ENCODE measurements around the gene CBX4. TPM values are rescaled to one million over a fixed set of nuclear protein-coding genes. Genes with fewer than 3 reads are reported as not detected.
A peak's percentile ranks its signal among the peaks of the same experiment; 100 is the strongest.

Gene CBX4
- polyA plus RNA-seq, 1 of the 3 experiments (the other 2 are of a cell fraction) = 21.9 TPM

- H3K79me2 ChIP-seq (ENCODE audit: insufficient read depth) = no peaks in the 10 kb centered on the region
- POLR2A ChIA-PET = no interaction called here
- WGBS (ENCODE audit: low lambda C conversion rate) = 79% methylated on average over 6 of the region's 6 CpGs
Measured at GRCh38 chr17:79877041-79877440, 37.8 kb upstream of the CBX4 start.

More at GRCh38 chr17:79877041-79877440, 37.8 kb upstream of the CBX4 start:
- Histone ChIP-seq H3K4me2 (no peak overlapping the region), H3K27me3 (ENCODE audit: insufficient read depth) (no peaks in the 10 kb centered on the region; the same call in 1 of the 2 replicates), H3K4me1 (ENCODE audit: control insufficient read depth in 1 of 2, insufficient read depth in 2 of 2, low read depth in 1 of 2, low read length in 1 of 2) (no peaks in the 10 kb centered on the region), H3F3A (replicated peaks; ENCODE audit: insufficient read depth) (no peaks in the 10 kb centered on the region), H4K20me1 (ENCODE audit: insufficient read depth) (no peaks in the 10 kb centered on the region), H3K9me3 (no peaks in the 10 kb centered on the region), H3K9ac (no peak overlapping the region), H3K9me2 (no peaks in the 10 kb centered on the region), H3K27ac (ENCODE audit: low read depth in 2 of 2, low read length in 1 of 2) (no peak overlapping the region), H2AFZ (ENCODE audit: low read depth) (no peak overlapping the region), H3K36me3 (replicated peaks in 1 of 2; ENCODE audit: control insufficient read depth in 1 of 2, insufficient read depth in 2 of 2, low read length in 1 of 2) (no peaks in the 10 kb centered on the region), H3K4me3 (ENCODE audit: low read depth in 2 of 2, low read length in 1 of 2) (no peak overlapping the region)
- DNase-seq = peak; percentile 13
- no peak for TF ChIP-seq PBX3 (IDR thresholded peaks at IDR 0.05)
- TF ChIP-seq, protein P1, sequence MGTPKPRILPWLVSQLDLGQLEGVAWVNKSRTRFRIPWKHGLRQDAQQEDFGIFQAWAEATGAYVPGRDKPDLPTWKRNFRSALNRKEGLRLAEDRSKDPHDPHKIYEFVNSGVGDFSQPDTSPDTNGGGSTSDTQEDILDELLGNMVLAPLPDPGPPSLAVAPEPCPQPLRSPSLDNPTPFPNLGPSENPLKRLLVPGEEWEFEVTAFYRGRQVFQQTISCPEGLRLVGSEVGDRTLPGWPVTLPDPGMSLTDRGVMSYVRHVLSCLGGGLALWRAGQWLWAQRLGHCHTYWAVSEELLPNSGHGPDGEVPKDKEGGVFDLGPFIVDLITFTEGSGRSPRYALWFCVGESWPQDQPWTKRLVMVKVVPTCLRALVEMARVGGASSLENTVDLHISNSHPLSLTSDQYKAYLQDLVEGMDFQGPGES (IDR thresholded peaks at IDR 0.05; ENCODE audit: low read depth, low read length) = no peak
- TF ChIP-seq, protein P2, sequence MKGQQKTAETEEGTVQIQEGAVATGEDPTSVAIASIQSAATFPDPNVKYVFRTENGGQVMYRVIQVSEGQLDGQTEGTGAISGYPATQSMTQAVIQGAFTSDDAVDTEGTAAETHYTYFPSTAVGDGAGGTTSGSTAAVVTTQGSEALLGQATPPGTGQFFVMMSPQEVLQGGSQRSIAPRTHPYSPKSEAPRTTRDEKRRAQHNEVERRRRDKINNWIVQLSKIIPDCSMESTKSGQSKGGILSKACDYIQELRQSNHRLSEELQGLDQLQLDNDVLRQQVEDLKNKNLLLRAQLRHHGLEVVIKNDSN (IDR thresholded peaks at IDR 0.05; ENCODE audit: borderline replicate concordance, low read depth) = no peak
- no peak for TF ChIP-seq RCOR1 (IDR thresholded peaks at IDR 0.05; ENCODE audit: low read length)
- no peak for TF ChIP-seq EZH2phosphoT487 (IDR thresholded peaks at IDR 0.05; ENCODE audit: borderline replicate concordance, low read depth)
- no peak for TF ChIP-seq SMC3 (IDR thresholded peaks at IDR 0.05; ENCODE audit: low read depth, low read length)
- TF ChIP-seq EP300 (IDR thresholded peaks at IDR 0.05; ENCODE audit: borderline replicate concordance in 1 of 2, low read depth in 1 of 2, low read length in 1 of 2) = no peak
- no peak for TF ChIP-seq RAD21 (IDR thresholded peaks at IDR 0.05; ENCODE audit: low read length)
- TF ChIP-seq SIN3A (IDR thresholded peaks at IDR 0.05; ENCODE audit: borderline replicate concordance, low read depth, low read length) = no peak
- no peak for TF ChIP-seq FOXM1 (IDR thresholded peaks at IDR 0.05; ENCODE audit: low read depth)
- no peak for TF ChIP-seq TCF12 (IDR thresholded peaks at IDR 0.05)
- no peak for TF ChIP-seq FOSL2 (IDR thresholded peaks at IDR 0.05; ENCODE audit: borderline replicate concordance, low read depth)
- no peak for TF ChIP-seq CTCF (IDR thresholded peaks at IDR 0.05)
- CTCF ChIA-PET = interaction anchor here (1.1 to 5.1 kb wide), 2 partner anchors 11 to 66 kb away, joined by 3 to 79 read pairs; no protein-coding TSS in a partner anchor

Data from SK-N-SH (cell line).